Left lobe of liver (tissue), 2 donors: ENCODE results near the gene FAT2. TPM values are rescaled to one million over a fixed set of nuclear protein-coding genes. Genes with fewer than 3 reads are reported as not detected.
"Not testable (repeated sequence)": the region's sequence is repeated elsewhere in the genome, so short reads cannot be mapped to it uniquely, and the experiment has no call there.

Source experiments
- ATAC-seq: fragments of 200-7000 bp; cut with Tn5 transposase; one replicate; pipeline ENCODE4 v1.9.1; 2020; ENCODE audit warnings: mild to moderate bottlenecking, moderate library complexity
- DNase-seq: peaks from one replicate; pipeline ENCODE4 v3.0.0-alpha.2; 2020; ENCODE audit warnings: low spot score
- total RNA-seq: library from RNA; stranded (reverse); gene quantifications from one replicate; pipeline ENCODE4 v1.2.1, GENCODE V29; 2021
- donor health status: DM: no; HTN: no; CAD: no; lungs with moderate emphysema.
- donor health status: DM: no; HTN: yes; CAD: no.

The FAT2 gene
- total RNA-seq, 1 donor from 2014 or later = not detected

DNA sequence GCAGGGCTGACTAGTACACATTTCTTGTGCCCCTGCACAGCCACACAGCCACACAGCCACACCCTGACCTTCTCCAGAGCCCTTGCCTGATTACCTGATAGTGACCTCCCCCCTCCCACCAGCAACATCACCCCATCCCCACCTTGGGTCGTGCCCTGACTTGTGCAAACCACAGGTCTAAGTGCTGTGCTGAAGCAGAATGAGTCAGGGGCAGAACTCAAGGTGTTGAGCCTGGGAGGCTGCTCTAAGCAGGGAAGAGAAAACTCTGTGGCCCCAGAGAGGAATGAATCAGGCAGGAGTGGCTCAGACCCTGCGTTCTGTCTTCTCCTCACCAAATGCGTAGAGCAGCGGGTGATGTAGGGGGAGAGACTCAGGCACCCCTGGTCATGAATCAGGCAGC lies 24.3 kb upstream of the FAT2 start:
- ATAC-seq = no peak

GRCh38 chr5:151614565-151614964 lies 23.4 kb upstream of the FAT2 start:
- no peak for ATAC-seq
- no peak for DNase-seq

More for the DNA sequence above, 24.3 kb upstream of the FAT2 start:
- DNase-seq = no peak

DNA sequence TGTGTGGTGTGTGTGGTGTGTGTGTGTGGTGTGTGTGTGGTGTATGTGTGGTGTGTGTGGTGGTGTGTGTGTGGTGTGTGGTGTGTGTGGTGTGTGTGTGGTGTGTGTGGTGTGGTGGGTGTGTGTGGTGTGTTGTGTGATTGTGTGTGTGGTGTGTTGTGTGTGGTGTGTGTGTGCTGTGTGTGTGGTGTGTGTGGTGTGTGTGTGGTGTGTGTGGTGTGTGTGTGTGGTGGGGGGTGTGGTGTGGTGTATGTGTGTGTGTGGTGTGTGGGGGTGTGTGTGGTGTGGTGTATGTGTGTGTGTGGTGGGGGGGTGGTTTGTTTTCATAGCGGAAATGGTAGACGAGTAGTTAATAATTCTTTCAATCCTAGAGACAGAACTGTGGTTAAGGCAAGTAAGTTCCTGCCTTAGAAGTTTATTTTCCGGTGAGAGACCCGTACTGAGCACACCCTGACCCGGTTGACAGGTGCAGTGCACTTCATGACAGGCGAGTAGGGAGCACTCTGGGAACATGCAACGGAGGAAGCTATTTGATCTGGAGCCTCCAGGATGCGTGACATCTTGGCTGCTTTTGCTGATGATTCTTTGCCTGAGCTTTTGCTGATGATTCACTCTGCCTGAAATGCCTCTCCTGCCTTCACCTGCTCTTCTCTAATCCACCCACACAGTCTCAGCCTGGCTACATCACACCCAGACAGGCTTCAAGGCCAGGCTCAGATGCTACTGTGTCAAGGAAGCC lies 21.7 kb upstream of the FAT2 start:
- ATAC-seq (no peak), DNase-seq (no peak)

- ATAC-seq = no peak
- no peak for DNase-seq
Measured at GRCh38 chr5:151611127-151611775, 20.1 kb upstream of the FAT2 start.

GRCh38 chr5:151608522-151608921 lies 17.4 kb upstream of the FAT2 start:
- DNase-seq (no peak), ATAC-seq (no peak)

GRCh38 chr5:151607304-151607703 lies 16.2 kb upstream of the FAT2 start:
- ATAC-seq = no peak
- DNase-seq = no peak

DNA sequence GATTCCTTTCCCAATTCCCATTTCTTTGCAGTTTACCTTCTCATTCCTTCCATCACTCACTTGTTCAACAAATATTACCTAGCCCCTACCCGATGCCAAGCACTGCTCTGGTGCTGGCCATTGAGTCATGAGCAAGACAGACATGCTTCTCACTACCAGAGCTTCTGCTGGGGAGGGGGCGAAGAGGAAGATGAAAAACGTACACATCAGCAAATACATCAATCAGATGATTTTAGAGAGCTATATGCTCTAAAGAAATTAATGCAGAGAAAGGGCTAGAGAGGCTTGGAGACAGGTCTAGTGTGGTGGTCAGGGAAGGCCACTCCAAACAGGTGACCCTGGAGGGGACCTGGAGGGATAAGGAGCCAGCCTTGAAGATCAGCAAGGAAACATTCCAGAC lies 14.4 kb upstream of the FAT2 start:
- ATAC-seq = no peak
- DNase-seq = no peak

DNA sequence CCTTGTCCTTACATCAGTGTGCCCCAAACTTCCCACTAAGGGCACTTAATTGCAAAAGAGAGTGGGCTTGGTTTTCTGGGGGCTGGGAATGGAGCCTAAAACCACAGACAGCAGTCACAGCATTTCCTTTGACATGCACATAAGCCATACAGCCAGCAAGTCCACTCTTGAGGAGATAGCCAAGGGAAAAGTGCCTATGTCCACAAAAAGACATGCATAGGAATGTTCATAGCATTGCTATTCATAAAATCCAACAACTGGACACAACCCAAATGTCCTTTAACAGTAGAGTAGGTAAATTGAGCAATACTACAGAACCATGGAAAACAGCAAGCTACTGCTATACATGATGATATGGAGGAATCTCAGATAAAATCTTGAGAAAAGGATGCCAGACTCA lies 11.7 kb upstream of the FAT2 start:
- ATAC-seq (no peak), DNase-seq (no peak)

DNA sequence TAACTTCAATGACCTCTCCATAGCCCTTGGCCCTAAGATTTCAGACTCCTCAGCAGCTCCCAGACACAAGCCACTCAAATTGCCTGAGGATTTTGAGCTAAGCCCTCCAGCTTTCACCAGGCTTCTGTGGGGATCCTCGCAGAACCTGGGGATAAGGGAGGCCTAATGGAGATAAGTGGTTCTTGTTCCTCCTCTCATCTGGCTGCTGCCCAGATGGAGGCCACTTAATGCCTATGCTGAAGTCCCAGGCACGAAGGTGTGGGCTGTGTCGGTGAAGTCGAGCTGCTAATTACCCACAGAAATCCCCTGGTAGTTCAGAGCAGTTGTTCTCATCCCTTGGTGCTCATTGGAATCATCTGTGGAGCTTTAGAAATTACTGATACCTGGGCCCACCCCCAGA lies 10.3 kb upstream of the FAT2 start:
- ATAC-seq (no peak), DNase-seq (no peak)

DNA sequence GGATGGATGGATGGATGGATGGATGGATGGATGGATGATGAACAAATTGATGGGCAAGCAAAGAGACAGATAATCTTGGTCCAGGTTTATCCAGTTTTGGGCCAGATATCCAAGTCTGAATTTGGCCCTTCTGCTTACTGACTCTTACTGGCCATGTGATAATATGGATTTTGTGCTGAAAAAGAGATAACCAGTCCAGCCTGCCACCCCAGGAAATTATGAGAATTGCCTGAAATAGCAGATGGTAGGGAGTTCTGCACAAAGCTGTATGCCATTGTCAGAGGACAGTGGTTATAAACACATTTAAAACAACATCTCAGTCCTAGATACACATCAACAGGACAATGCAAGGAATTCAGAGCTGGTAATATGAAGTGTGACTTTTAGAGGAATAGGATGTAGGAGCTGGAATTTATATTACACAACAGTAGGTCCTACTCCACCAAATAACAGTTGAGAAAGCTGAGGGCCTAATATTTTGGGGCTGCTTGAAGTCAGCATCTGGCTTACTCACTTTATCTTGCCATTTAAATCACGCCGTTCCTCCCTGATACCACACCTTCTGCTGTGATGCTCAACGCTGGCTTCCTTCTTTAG lies 9.0 kb upstream of the FAT2 start:
- ATAC-seq (no peak), DNase-seq (no peak)

- ATAC-seq (no peak), DNase-seq (no peak)
Measured at GRCh38 chr5:151598984-151599383, 7.9 kb upstream of the FAT2 start.

- DNase-seq = no peak
- ATAC-seq = no peak
Measured at GRCh38 chr5:151598549-151598948, 7.4 kb upstream of the FAT2 start.

DNA sequence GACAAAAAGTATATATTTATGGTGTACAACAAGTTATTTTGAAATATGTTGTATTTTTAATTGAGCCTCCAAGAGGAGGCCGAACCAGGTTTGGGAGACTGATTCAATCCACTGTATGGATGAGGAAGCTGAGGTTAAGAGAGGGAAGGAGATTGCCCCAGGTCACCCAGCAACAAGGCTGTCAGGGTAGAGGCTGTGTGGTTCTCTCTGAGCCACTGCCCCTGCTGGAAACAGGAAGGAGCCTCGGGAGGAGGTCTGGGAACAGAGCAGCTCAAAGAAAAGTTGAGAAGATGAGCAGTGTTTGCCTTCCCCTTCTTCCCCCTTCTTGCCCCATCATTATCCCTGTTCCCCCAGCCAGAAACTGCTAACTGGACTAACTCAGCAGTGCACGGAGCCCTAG lies 6.6 kb upstream of the FAT2 start:
- DNase-seq (no peak), ATAC-seq (no peak)

- ATAC-seq = no peak
- no peak for DNase-seq
Measured at GRCh38 chr5:151596828-151597539, 5.9 kb upstream of the FAT2 start.

DNA sequence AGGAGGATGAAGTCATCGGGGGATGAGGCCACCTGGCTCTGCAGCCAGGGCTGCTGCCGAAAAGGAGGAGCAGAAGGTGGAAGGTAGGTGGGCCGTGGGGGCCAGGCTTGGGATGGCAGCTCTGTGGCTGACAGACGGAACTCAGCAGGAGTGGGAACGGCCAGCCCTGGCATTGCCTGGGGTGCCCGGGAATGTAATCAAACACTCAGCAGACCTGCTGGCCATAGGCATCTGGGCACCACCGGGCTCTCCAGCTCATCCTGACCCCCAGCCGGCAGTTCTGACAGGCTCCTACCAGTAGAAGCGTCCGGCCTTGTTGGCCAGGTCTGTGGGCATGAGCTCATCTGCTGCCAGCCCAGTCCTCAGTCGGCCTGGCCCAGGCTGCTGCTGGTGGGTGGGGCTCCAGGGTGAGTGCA lies 4.3 kb upstream of the FAT2 start:
- no peak for DNase-seq

GRCh38 chr5:151592855-151593408 lies 1.8 kb upstream of the FAT2 start:
- DNase-seq (no peak), ATAC-seq (peak; percentile 48)

More for the DNA sequence above, 4.3 kb upstream of the FAT2 start:
- no peak for ATAC-seq

- ATAC-seq = no peak
Measured at GRCh38 chr5:151589878-151590570, 1.1 kb downstream of the FAT2 start.

GRCh38 chr5:151587796-151588555 lies 3.2 kb downstream of the FAT2 start:
- no peak for ATAC-seq
- DNase-seq = no peak

More at GRCh38 chr5:151589878-151590570, 1.1 kb downstream of the FAT2 start:
- DNase-seq = no peak

- DNase-seq (no peak), ATAC-seq (no peak)
Measured at GRCh38 chr5:151585970-151586369, 5.2 kb downstream of the FAT2 start.

DNA sequence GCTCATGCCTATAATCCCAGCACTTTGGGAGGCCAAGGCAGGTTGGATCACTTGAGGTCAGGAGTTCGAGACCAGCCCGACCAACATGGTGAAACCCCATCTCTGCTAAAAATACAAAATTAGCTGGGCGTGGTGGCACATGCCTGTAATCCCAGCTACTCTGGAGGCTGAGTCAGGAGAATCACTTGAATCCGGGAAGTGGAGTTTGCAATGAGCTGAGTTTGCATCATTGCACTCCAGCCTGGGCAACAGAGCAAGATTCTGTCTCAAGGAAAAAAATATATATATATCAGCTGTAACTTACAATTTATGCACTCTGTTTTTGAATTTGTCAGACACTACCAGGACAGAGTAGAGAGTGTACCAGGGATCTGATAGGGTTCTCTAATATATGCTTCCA lies 5.8 kb downstream of the FAT2 start:
- ATAC-seq, DNase-seq: not testable (repeated sequence)
